ENCODE data around the gene KIF16B. TPM values are rescaled to one million over a fixed set of nuclear protein-coding genes. Genes with fewer than 3 reads are reported as not detected.

KIF16B gene
- total and polyA plus RNA-seq, 4 donors, result 5.1 to 19.7 (median 8.4) TPM

- no peak overlapping the region for H3K9ac ChIP-seq (ENCODE audit: low read depth in 1 of 2, low read length in 2 of 2)
- no peaks in the 10 kb centered on the region for H3K9me3 ChIP-seq (ENCODE audit: control insufficient read depth in 4 of 4, low read length in 3 of 4)
- no peak overlapping the region for H3K27ac ChIP-seq (ENCODE audit: low read depth in 1 of 2, low read length in 2 of 2)
- TF ChIP-seq RAD21 (IDR thresholded peaks at IDR 0.05) (no peak), NR2F2 (IDR thresholded peaks at IDR 0.05) (no peak), SP1 (IDR thresholded peaks at IDR 0.05) (no peak), TAF1 (conservative IDR thresholded peaks at IDR 0.05) (no peak), GABPA (IDR thresholded peaks at IDR 0.05 in 1 of 2, conservative IDR thresholded peaks at IDR 0.05 in 1 of 2) (no peak), ATF3 (IDR thresholded peaks at IDR 0.05) (no peak)
- WGBS, result 95% methylated on average over 5 of the region's 5 CpGs
- H3K27me3 ChIP-seq (ENCODE audit: control insufficient read depth in 4 of 4, insufficient read depth in 4 of 4, low read length in 3 of 4), result no peaks in the 10 kb centered on the region
- no peaks in the 10 kb centered on the region for H3K36me3 ChIP-seq (ENCODE audit: control insufficient read depth in 4 of 4, insufficient read depth in 3 of 4, low read depth in 1 of 4, low read length in 3 of 4)
- DNase-seq (ENCODE audit: low spot score), result no peak
- no peak overlapping the region for H3K4me3 ChIP-seq (ENCODE audit: low read depth in 1 of 3, low read length in 3 of 3)
- H3K4me1 ChIP-seq (ENCODE audit: control insufficient read depth in 4 of 4, insufficient read depth in 4 of 4, low read length in 3 of 4), result no peaks in the 10 kb centered on the region
These were observed 16.9 kb downstream of the KIF16B start for GRCh38 chr20:16556301-16556700.

- H3K4me3 ChIP-seq (ENCODE audit: low read depth in 1 of 3, low read length in 3 of 3), result no peak overlapping the region
- no peak overlapping the region for H3K9ac ChIP-seq (ENCODE audit: low read depth in 1 of 2, low read length in 2 of 2)
- H3K36me3 ChIP-seq (ENCODE audit: control insufficient read depth in 4 of 4, insufficient read depth in 3 of 4, low read depth in 1 of 4, low read length in 3 of 4), result no peaks in the 10 kb centered on the region
- H3K27me3 ChIP-seq (ENCODE audit: control insufficient read depth in 4 of 4, insufficient read depth in 4 of 4, low read length in 3 of 4), result no peaks in the 10 kb centered on the region
- DNase-seq (ENCODE audit: low spot score), result no peak
- H3K4me1 ChIP-seq (ENCODE audit: control insufficient read depth in 4 of 4, insufficient read depth in 4 of 4, low read length in 3 of 4), result no peaks in the 10 kb centered on the region
- H3K27ac ChIP-seq (ENCODE audit: low read depth in 1 of 2, low read length in 2 of 2), result no peak overlapping the region
- no peaks in the 10 kb centered on the region for H3K9me3 ChIP-seq (ENCODE audit: control insufficient read depth in 4 of 4, low read length in 3 of 4)
- TF ChIP-seq CTCF (IDR thresholded peaks at IDR 0.05; ENCODE audit: low read depth, low read length, missing input control) (no peak), ATF3 (IDR thresholded peaks at IDR 0.05) (no peak), MAX (IDR thresholded peaks at IDR 0.05) (no peak), HNF4G (IDR thresholded peaks at IDR 0.05) (no peak), FOXA1 (IDR thresholded peaks at IDR 0.05) (no peak), HNF4A (conservative IDR thresholded peaks at IDR 0.05) (no peak), RXRA (IDR thresholded peaks at IDR 0.05) (no peak), SP1 (IDR thresholded peaks at IDR 0.05) (no peak), EGR1 (IDR thresholded peaks at IDR 0.05; ENCODE audit: low read depth in 2 of 2) (no peak), ZBTB33 (IDR thresholded peaks at IDR 0.05) (no peak), GABPA (IDR thresholded peaks at IDR 0.05 in 1 of 2, conservative IDR thresholded peaks at IDR 0.05 in 1 of 2) (no peak), TAF1 (conservative IDR thresholded peaks at IDR 0.05) (no peak), YY1 (IDR thresholded peaks at IDR 0.05) (no peak), RAD21 (IDR thresholded peaks at IDR 0.05) (no peak), FOXA2 (IDR thresholded peaks at IDR 0.05) (no peak), NR2F2 (IDR thresholded peaks at IDR 0.05) (no peak), REST (IDR thresholded peaks at IDR 0.05) (no peak), JUND (IDR thresholded peaks at IDR 0.05) (no peak)
These were observed 17.5 kb downstream of the KIF16B start for GRCh38 chr20:16555754-16556153.

All from liver (tissue), 9 donors.